HG03558 (cell line): ENCODE data around the gene ATRN.

ENCODE experiments used
- ATAC-seq: cut with Tn5 transposase; IDR thresholded peaks from one replicate; pipeline ENCODE4 v1.9.1; 2021; ENCODE audit warnings: moderate number of reproducible peaks; ENCODE audit not compliant: unreplicated experiment; ENCODE audit errors: extremely low read depth

ATRN gene

DNA sequence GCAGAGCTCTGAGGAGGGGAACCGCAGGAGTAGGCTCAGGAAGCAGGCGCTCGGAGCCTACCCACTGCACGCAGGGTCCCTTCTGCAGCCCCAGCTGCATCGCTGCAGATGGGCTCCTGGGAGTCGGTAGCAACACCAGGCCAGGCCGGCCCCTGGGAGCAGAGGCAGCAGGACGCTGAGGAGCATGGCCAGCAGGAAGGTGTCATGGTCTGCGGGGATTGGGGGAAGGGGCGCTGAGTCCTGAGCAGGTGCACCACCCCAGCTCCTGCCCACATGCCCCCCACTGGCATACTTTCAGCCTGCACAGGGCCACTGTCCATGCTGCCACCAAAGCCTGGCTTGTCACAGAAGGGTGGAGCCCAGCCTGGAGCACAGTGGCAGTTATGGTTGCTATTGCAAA, 200.1 kb downstream of the ATRN start:
- ATAC-seq = no peak

DNA sequence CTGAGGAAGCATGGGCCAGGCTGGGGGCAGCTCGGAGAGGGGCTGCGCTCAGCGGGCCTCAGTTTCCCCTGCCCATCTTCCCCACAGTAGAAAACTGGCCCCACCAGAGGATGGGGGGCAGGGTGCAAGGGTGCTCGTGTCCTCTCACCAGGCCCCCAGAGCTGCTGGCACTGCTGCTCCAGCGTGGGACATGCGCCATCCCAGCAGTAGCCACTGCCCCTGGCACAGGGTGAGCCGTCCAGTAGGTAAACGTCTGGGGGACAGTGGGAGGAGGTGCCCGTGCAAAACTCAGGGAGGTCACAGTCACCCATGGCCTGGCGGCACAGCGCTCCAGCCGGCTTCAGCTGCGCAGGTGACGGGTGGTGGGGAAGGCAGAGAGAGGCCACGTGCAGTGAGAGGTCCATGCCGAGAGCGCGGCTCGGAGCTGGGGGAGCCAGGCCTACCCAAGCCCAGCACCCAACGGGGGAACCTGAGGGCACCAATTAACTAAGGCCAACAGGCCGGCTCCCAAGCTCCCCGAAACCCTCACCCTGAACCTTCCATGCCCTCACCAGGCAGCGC, 201.2 kb downstream of the ATRN start:
- no peak for ATAC-seq

DNA sequence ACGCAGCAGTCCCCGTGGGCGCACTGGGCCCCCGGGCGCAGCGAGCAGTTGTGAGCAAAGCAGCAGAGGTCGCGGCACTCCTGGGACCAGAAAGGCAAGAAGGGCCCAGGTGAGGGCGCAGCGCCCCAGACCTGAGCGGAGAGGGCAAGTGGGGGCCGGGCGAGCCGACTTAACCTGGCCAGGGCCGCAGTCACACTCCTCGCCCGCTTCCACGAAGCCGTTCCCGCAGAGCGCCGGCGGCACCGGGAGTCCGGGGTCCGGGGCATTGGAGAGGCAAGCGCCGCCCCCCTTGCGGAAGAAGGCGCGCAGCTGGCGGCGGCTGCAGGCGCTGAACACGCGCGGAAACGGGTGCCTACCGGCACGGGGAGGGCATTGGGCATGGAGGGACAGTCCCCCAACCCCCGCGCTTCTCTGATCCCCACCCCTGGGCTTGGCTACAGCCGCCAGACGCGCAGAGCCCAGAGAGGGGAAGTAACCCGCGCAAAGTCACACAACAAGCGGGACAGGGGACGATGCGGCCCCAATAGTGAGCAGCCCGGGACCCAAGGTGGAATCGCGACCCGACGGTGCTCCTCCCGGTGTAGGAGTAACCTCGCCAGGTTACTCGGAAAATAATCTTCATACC, 201.8 kb downstream of the ATRN start:
- no peak for ATAC-seq

DNA sequence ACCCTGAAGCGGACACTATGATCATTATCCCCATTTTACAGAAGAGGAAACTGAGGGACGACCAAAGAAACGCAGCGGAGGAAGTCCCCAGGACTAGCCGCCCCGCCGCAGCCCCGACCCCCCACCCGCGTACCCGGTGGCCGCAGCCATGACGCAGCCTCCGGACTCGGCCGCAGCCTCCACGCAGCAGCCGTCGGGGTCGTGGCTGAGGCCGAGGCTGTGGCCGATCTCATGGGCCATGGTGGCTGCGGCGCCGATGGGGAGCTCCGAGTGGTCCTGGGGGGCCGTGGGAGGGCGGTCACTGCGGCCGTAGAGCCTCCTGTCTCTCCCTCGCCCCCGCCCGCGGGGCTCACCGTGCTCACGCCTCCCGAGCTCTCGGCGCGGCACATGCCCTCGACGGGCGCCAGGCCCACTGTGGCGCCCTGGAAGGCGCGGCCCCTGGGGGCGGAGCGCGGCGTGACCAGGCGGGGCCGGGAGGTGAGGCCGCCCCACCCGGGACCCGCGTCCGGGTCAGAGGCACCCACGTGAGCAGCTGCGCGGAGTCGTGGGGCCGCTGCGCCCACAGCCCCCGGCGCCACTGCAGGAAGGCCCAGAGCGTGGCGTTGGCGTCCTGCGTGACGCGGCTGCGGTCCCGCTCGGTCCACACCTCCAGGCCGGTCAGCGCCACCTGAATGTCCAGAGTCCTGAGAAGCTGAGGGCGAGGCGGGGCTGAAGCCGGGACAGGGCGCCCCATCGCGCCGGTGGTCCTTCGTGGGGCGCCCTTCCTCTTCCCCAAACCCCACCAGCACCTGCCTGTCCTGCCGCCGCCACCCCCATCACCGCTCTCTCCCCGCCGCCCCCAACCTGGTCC, 202.6 kb downstream of the ATRN start:
- ATAC-seq = no peak

DNA sequence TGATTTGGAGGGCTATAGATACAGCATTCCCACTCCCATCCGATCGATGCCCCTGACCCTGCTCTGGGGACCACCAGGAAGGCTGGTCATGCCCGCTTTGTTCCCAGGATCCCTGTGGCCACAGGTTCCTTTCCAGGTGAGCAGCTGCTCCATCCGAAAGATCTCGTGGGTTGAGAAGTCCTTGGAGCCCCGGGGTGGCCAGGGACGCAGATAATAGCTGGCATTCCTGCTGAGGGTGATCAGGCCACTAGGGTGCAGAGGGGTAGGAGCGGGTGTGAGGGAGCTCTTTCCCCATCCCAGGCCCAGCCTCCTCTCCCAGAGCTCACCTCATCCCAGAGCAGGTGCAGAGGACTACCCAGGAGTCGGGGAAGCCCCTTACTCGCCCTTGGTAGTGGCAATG, 203.6 kb downstream of the ATRN start:
- no peak for ATAC-seq

DNA sequence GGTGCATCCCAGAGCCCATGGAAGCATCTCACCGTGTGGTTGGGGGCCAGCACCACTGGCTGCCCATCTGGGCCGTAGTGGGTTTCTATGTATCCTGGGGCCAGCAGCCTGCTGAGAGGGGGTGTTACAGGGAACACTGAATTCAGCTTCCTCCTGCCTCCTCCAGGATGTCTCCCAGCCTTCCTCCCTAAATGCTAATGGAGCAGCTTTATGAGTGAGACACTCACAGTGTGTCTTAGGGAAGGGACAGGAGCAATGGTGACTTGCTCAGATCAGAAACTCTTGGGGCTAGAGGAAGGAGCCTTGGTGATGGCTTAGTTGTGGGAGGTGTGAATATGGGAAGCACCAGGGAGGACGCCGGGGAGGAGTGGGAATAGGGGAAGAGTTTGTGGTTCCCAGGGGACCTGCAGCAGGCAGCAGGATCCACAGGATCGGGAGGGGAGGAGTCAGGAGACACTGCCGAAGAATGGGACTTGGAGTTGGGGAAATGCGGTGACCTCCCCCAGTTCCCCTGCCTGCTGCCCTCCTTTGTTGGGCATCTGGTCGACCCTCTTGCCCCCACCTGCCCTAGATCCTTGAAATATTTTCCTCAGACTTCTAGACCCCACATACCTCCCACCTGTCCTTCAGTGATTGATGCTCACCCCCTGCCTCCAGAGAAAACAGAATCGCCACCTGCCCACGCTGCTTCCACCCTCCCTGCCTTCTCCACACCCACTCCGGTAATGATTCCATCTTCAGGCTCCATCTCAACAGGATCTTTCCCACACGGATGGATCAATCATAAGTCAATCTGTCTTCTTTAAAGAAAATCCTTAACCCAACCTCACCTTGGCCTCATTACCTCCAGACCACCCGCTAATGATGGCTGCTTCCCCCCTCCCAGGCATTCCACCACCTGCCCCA, 204.4 kb downstream of the ATRN start:
- no peak for ATAC-seq

DNA sequence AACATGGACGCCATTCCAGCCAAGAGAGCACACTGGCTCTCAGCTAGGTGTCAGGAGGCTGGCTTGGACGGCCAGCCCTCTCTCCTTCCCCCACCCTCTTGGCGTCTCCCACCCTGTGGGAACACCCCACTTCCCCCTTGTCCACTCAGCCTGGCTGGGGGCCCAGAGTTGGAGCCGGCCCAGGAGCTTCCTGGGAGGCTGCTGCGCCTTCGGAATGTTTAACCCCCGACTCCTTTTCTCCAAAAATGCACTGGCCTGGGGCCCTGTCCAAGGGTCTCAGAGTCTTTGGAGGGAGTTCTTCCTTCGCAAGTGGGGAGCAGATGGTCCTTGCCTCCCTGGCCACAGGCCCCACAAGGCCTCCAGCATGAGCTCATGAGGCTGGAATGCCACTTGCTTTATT, 206.9 kb downstream of the ATRN start:
- ATAC-seq = no peak

DNA sequence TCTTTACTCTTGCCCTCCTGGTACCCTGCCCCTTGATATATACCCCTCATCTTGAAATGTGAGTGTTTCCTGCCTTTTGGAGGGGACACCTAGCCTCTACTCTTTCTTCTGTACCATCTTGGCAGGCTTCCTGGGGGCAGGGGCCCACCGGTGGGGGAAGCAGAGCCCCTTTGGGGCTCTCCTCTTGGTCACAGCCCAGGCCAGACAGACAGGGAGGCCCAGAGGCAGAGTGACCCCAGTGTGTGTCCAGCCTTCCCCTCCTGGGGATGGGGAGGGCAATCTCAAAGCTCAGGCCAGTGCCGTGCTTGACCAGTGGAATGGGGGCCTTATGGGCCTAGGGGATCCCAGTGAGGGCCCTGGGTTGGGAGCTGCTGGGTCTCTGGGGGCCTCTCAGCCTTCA, 207.4 kb downstream of the ATRN start:
- no peak for ATAC-seq

DNA sequence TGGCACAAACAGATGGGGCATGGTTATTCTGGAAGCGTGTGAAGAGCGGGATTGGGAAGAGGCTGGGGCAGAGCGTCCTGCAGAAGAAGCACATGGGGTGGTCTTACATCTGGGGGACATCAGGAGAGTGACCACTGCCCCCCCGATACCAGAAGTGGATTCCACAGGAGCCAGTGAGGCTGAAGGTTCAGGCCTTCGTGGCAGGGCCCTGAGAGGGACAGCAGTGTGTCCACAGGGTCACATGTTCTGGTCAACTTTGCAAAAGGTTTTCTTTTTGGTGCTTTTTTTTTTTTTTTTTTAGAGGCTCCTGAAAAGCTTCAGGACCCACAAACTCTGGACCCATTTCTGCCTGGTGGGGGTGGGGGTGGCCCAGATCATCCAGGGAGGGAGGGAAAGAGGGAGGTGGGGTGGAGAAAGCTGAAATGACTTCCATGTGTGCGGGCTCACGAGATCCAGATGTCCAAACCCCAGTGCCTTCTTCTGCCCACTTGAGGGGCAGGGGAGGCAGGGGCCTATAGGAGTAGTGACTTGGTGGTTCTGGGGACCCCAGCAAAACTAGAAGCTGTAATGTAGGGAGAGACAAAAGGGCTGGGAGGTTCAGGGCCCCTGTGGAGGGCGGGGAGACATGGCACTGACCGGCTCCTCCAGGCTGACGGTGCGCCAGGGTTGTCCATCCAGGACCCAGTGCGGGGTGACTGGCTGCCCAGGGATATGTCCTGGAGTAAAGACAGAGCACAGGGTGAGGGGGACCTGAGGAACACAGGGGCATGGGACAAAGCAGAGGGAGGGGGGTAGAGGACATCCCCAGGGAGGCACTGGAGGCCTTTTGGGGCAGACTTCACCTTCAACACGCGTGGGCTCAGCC, 208.3 kb downstream of the ATRN start:
- ATAC-seq = no peak

DNA sequence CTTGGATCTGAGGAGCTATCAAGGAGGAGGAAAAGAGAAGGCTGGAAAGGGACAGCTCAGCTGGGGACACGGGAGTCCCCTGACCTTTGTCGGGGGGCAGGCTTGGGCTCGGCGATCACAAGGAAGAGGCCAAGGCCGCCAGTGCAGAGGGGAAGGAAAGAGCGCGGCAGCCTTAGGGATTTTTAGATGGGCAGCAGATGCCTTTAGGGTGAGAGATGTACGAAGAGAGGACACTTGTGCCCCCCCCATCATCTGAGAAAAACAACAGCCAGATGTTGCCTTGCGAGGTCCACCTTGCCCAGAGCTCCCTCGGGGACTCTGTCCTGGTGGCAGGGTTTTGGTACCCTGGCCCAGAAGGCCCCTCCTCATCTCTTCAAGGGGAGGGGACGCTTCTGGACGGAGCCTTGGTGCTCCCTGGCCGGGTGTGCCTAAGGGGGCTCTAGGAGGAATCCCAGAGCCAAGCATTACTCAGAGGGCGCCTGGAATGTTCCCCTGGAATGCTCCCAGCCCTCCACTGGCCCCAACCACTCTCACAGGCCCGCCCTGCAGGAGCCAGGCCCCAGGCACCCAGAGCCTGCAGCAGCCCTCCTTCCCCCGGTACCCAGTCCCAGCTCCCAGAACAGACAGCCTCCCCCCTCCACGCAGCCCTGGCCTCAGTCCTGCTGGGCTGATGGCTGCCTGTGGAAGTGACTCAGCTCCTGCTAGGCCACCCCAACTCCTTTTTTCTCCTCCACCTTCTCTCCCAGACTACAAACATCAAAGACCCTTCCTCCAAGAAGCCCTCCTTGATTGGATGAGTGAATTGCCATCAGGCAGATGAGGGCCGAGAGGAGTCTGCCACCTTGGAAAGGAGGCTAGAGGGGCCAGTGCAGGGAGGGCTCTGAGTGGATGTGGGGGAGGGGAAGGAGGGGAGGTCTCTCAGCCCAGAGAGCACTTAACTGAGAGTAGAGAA, 209.2 kb downstream of the ATRN start:
- no peak for ATAC-seq

DNA sequence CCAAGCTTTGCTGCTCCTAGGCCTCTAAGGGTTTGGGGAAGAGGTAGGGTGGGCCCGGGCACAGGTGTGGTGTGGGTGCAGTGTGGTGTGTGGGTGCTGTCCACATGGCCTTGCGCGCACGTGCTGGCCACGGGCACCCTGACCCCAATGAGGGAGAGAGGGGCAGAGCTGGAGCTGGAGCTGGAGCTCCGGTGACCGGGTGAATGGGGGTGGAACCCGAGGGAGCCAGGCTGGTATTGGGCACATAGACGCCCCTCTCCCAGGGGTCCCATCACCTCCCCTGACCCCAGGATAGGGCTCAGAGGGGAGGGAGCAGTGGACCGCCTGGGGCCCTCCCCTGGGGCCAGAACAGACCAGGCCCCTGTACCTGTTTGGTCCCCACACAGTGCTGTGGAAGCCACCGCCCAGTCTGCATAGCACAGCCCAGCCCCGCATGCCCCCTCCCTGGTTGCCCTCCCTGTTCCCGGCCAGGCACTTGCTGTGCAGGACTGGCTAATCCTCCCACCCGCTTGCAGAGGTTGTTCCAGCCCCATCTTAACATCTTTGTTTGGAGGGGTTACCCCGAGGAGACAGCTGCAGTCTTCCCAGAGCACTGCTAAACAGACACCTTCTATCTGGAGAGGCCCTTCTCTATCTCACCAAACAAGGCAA, 210.0 kb downstream of the ATRN start:
- ATAC-seq = no peak

DNA sequence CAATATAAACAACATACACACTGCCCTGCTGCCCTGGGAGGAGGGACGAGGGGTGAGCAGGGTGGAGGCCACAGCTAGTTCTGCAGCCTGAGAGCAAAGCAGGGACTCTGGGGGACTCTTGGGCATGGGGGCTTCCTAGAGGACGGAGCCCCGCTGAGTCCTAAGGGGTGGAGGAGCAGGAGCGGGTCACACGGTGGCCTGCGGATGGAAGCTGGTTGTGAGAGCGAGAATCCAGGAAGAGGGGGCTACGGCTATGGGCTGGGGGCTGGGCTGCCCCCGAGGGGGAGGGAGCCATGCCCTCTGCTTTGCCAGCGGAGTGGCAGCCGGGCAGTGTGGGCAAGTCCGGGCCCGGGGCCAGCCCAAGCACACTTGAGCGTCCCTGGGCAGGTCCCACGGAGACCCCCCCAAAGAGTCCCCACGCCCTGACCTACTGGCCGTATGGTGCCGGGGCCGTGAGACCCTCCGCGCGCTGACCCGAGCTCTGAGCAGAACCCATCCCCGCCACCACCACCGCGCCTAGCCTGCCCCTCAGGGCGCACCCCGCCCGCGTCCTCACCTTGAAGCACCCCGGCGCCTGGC, 210.6 kb downstream of the ATRN start:
- ATAC-seq = no peak

DNA sequence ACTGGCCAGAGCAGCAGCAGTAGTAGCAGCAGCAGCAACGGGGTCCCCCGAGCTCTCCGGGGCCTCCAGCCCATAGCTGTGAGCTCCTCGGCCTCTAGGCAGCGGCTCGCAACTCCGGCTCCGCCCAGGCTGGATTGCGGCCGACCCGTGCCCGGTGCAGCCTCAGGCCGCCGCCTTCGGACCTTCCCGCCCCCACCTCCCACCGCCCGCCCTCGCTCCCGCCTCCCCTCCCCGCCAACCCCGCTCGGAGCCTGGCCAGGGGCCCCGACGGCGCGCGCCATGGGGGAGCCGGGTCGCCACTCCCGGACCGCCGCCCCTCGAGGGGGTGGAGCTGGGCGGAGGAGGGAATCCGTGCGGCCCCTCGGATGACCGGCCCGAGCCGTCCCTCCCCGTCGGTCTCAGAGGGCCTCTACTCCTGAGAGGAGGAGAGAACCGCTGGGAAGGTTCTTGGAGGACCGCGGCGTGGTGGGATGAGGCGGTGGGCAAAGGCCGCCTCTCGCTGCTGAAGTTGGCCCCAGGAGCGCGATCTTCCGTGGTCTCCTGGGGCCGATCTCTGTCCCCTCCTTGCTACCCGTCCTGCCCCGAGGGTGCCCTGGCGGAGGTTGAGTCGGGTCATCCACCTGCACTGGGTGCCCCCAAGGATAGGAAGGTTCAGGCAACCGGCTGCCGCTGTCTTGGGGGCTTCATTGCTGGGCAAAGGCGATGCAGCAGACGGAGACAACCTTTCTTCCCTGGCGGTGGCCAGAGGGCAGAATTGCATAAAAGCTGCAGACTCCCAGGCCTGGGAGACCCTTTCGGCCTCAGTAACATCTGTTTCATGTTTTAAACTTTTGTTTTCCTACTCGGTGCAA, 211.3 kb downstream of the ATRN start, which contains the start of gene ADAM33:
ADAM33 (minus strand) TSS at position 80 of the 851 bp plus-strand sequence; CDS start at position 74, 6 bp downstream.
- ATAC-seq = no peak

DNA sequence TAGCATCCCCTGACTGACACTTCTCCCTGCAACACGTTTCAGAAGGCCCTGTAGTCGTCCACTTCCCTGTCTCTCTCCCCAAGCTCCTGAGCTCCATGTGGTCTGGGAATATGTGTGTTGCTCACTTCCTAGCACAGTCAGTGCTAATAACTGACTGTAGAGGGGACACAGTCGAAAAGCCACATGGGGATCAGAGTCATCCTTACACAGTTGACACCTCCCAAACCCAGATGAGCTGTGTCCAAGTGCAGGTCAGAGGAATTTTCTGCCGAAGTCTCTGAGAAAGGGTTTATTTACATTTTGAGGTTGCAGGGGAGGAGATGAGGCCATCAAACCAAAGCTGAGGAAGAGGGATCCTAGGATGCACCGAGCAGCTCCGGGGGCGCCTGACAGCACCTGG, 214.5 kb downstream of the ATRN start:
- ATAC-seq = no peak

DNA sequence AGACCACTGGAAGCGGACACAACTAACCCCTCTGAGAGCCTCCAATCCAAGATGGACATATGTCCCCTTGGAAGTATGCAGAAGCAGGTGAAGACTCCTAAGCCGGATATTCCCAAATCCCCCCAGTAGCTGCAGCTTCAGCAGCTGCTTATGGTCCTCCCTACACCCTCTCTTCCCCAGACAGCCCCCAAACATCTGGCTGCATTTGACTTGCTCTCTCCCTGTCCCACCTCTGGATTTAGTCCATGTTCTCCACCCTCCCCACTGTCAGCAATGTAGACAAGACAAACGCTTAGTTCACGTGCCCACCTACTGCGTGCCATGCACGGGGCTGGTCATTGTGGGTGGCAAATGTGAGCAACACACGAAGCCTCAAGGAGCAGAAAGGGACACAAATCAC, 215.6 kb downstream of the ATRN start:
- no peak for ATAC-seq

DNA sequence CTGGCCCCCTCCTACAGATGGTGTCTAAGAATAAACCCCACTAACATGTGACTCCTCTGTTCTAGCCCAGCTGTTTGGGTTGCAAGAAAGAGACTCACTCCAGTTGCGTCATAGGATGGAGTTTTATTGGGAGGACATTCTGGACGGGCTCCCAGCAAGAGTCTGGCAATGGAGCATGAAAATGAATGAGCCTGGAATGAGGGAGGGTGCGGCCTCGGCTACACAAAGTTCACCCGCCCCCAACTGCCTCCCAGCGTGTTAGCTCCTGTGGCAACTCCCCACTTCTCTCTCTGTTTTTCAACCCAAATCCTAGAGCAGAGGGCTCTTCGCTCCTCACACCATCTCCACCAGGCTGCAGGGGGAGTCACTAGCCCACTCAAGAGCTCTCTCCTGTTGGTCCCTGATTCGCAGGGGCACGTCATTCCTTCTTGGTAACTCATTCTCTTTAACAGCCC, 216.1 kb downstream of the ATRN start:
- ATAC-seq = no peak

DNA sequence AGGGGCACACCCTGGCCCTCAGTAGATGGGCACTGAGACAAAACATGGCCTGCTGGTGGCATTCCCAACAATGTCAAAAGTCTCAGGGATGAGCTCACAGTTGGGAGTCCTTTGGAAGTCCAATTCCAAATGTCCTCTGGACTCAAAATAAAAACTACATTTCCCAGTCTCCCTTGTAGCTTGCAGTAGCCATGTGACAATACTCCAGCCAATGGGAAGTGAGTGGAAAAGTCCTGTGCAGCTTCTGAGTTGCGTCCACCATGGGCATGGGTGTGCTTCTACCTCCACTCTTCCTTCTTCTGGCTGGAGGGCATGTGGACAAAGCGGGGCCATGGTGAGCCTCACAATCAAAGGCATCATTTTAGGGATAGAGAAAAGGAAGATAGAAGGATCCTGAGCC, 216.8 kb downstream of the ATRN start:
- ATAC-seq = no peak
